Measurements from ENCODE around the gene ORAI2.

Gene ORAI2

GRCh38 chr7:102446387-102447156, 13.2 kb downstream of the ORAI2 start:
- H3K27ac ChIP-seq (ENCODE audit: low read length), result no peak overlapping the region
- H3K79me2 ChIP-seq (ENCODE audit: low read length), result peaks cover 2% of the 10 kb centered on the region; the same call in 1 of the 2 replicates
- H3K9me3 ChIP-seq (ENCODE audit: insufficient read depth, low read length), result peaks cover 3% of the 10 kb centered on the region; the same call in 1 of the 2 replicates
- H3K4me3 ChIP-seq (ENCODE audit: low read length), result no peak overlapping the region
- H2AFZ ChIP-seq (ENCODE audit: low read depth, low read length), result no peak overlapping the region
- no peak overlapping the region for H3K9ac ChIP-seq (ENCODE audit: low read length)
- H4K20me1 ChIP-seq (ENCODE audit: insufficient read depth, low read length), result no peaks in the 10 kb centered on the region
- TF ChIP-seq CTCF (IDR thresholded peaks at IDR 0.05; ENCODE audit: low read depth, low read length) (no peak), EZH2phosphoT487 (IDR thresholded peaks at IDR 0.05; ENCODE audit: low read depth) (no peak)
- H3K27me3 ChIP-seq (ENCODE audit: low read depth, low read length), result no peaks in the 10 kb centered on the region
- peaks cover 36% of the 10 kb centered on the region for H3K36me3 ChIP-seq (replicated peaks; ENCODE audit: low read depth, low read length)
- peaks cover 39% of the 10 kb centered on the region for H3K4me1 ChIP-seq (ENCODE audit: low read length)
- H3K4me2 ChIP-seq (ENCODE audit: low read length), result no peak overlapping the region

- H3K4me3 ChIP-seq (ENCODE audit: low read length), result no peak overlapping the region
- H2AFZ ChIP-seq (ENCODE audit: low read depth, low read length), result no peak overlapping the region
- peaks cover 35% of the 10 kb centered on the region for H3K4me1 ChIP-seq (ENCODE audit: low read length)
- H4K20me1 ChIP-seq (ENCODE audit: insufficient read depth, low read length), result no peaks in the 10 kb centered on the region
- H3K9ac ChIP-seq (ENCODE audit: low read length), result no peak overlapping the region
- no peak overlapping the region for H3K27ac ChIP-seq (ENCODE audit: low read length)
- no peak overlapping the region for H3K4me2 ChIP-seq (ENCODE audit: low read length)
- no peaks in the 10 kb centered on the region for H3K27me3 ChIP-seq (ENCODE audit: low read depth, low read length)
- H3K9me3 ChIP-seq (ENCODE audit: insufficient read depth, low read length), result no peaks in the 10 kb centered on the region
- no peak for TF ChIP-seq CTCF (IDR thresholded peaks at IDR 0.05; ENCODE audit: low read depth, low read length)
- no peak for TF ChIP-seq EZH2phosphoT487 (IDR thresholded peaks at IDR 0.05; ENCODE audit: low read depth)
- H3K36me3 ChIP-seq (replicated peaks; ENCODE audit: low read depth, low read length), result peaks cover 33% of the 10 kb centered on the region
- peaks cover 2% of the 10 kb centered on the region; the same call in 1 of the 2 replicates for H3K79me2 ChIP-seq (ENCODE audit: low read length)
Observed at GRCh38 chr7:102447311-102447710, 13.9 kb downstream of the ORAI2 start.

- no peak overlapping the region for H2AFZ ChIP-seq (ENCODE audit: low read depth, low read length)
Observed at GRCh38 chr7:102449136-102449535, 15.8 kb downstream of the ORAI2 start.

More at GRCh38 chr7:102449136-102449535, 15.8 kb downstream of the ORAI2 start:
- Histone ChIP-seq H3K79me2 (ENCODE audit: low read length) (no peaks in the 10 kb centered on the region), H3K4me2 (ENCODE audit: low read length) (no peak overlapping the region), H3K27me3 (ENCODE audit: low read depth, low read length) (no peaks in the 10 kb centered on the region), H4K20me1 (ENCODE audit: insufficient read depth, low read length) (no peaks in the 10 kb centered on the region), H3K9ac (ENCODE audit: low read length) (no peak overlapping the region), H3K4me3 (ENCODE audit: low read length) (no peak overlapping the region), H3K9me3 (ENCODE audit: insufficient read depth, low read length) (no peaks in the 10 kb centered on the region), H3K27ac (ENCODE audit: low read length) (no peak overlapping the region), H3K36me3 (replicated peaks; ENCODE audit: low read depth, low read length) (peaks cover 27% of the 10 kb centered on the region), H3K4me1 (ENCODE audit: low read length) (peaks cover 31% of the 10 kb centered on the region)
- no peak for TF ChIP-seq EZH2phosphoT487 (IDR thresholded peaks at IDR 0.05; ENCODE audit: low read depth)
- no peak for TF ChIP-seq CTCF (IDR thresholded peaks at IDR 0.05; ENCODE audit: low read depth, low read length)

Measured in OCI-LY3 (cell line).